ENCODE data around the gene SCN8A.

GRCh38 chr12:51622564-51622963 lies 31.5 kb downstream of the SCN8A start:
- TF ChIP-seq CTCF (IDR thresholded peaks at IDR 0.05) = no peak
- no peak for TF ChIP-seq POLR2A (IDR thresholded peaks at IDR 0.05)
- TF ChIP-seq POLR2AphosphoS5 (IDR thresholded peaks at IDR 0.05) = no peak
- TF ChIP-seq EP300 (IDR thresholded peaks at IDR 0.05) = no peak
